ENCODE results near the gene GLT1D1. TPM values are rescaled to one million over a fixed set of nuclear protein-coding genes. Genes with fewer than 3 reads are reported as not detected.

The GLT1D1 gene
- total and polyA plus RNA-seq, 7 donors: 0.23 to 0.95 (median 0.49) TPM

- Histone ChIP-seq H3K27ac (no peak overlapping the region), H3K9me3 (no peaks in the 10 kb centered on the region), H3K4me3 (no peak overlapping the region), H3K27me3 (no peaks in the 10 kb centered on the region), H3K36me3 (no peaks in the 10 kb centered on the region), H3K4me1 (no peaks in the 10 kb centered on the region)
- no peak for DNase-seq
- intact Hi-C loops (cut with DNase I): no loop called here
- no peak for TF ChIP-seq EP300 (IDR thresholded peaks at IDR 0.05)
- TF ChIP-seq POLR2A (IDR thresholded peaks at IDR 0.05): no peak
- no peak for TF ChIP-seq CTCF (IDR thresholded peaks at IDR 0.05)
- TF ChIP-seq POLR2AphosphoS5 (IDR thresholded peaks at IDR 0.05): no peak
- 26 to 77% methylated on average over 11 of the region's 11 CpGs for WGBS, 2 donors
Measured at GRCh38 chr12:128942960-128943477, 89.7 kb downstream of the GLT1D1 start.

GRCh38 chr12:128944956-128945355, 91.7 kb downstream of the GLT1D1 start:
- 94 to 95% methylated on average over 27 of the region's 27 CpGs for WGBS, 2 donors
- DNase-seq: peak; percentile 40
- H3K27ac ChIP-seq: no peak overlapping the region
- H3K27me3 ChIP-seq: no peaks in the 10 kb centered on the region
- intact Hi-C loops (cut with DNase I): no loop called here
- no peaks in the 10 kb centered on the region for H3K36me3 ChIP-seq
- H3K4me1 ChIP-seq: no peaks in the 10 kb centered on the region
- TF ChIP-seq EP300 (IDR thresholded peaks at IDR 0.05): no peak
- TF ChIP-seq POLR2AphosphoS5 (IDR thresholded peaks at IDR 0.05): no peak
- TF ChIP-seq CTCF (IDR thresholded peaks at IDR 0.05): no peak
- no peak for TF ChIP-seq POLR2A (IDR thresholded peaks at IDR 0.05)
- H3K4me3 ChIP-seq: no peak overlapping the region
- no peaks in the 10 kb centered on the region for H3K9me3 ChIP-seq

- TF ChIP-seq POLR2A (IDR thresholded peaks at IDR 0.05) (no peak), EP300 (IDR thresholded peaks at IDR 0.05) (no peak), POLR2AphosphoS5 (IDR thresholded peaks at IDR 0.05) (no peak), CTCF (IDR thresholded peaks at IDR 0.05) (no peak)
- Histone ChIP-seq H3K27ac (no peak overlapping the region), H3K4me3 (no peak overlapping the region), H3K9me3 (no peaks in the 10 kb centered on the region), H3K36me3 (no peaks in the 10 kb centered on the region), H3K27me3 (no peaks in the 10 kb centered on the region), H3K4me1 (no peaks in the 10 kb centered on the region)
- 70 to 82% methylated on average over 10 of the region's 10 CpGs for WGBS, 2 donors
- intact Hi-C loops (cut with DNase I): no loop called here
- DNase-seq: peak; percentile 12
Measured at GRCh38 chr12:128947209-128947608, 93.9 kb downstream of the GLT1D1 start.

- Histone ChIP-seq H3K27ac (no peak overlapping the region), H3K27me3 (no peaks in the 10 kb centered on the region), H3K9me3 (no peaks in the 10 kb centered on the region), H3K4me1 (no peaks in the 10 kb centered on the region), H3K4me3 (no peak overlapping the region), H3K36me3 (no peaks in the 10 kb centered on the region)
- DNase-seq: no peak
- TF ChIP-seq CTCF (IDR thresholded peaks at IDR 0.05) (no peak), POLR2A (IDR thresholded peaks at IDR 0.05) (no peak), POLR2AphosphoS5 (IDR thresholded peaks at IDR 0.05) (no peak), EP300 (IDR thresholded peaks at IDR 0.05) (no peak)
- WGBS, 2 donors: 80 to 83% methylated on average over 5 of the region's 5 CpGs
- intact Hi-C loops (cut with DNase I): no loop called here
Measured at GRCh38 chr12:128949086-128949485, 95.8 kb downstream of the GLT1D1 start.

- no peaks in the 10 kb centered on the region for H3K4me1 ChIP-seq
- DNase-seq: no peak
- no peaks in the 10 kb centered on the region for H3K27me3 ChIP-seq
- H3K9me3 ChIP-seq: no peaks in the 10 kb centered on the region
- 79 to 84% methylated on average over 13 of the region's 13 CpGs for WGBS, 2 donors
- no peak overlapping the region for H3K27ac ChIP-seq
- no peaks in the 10 kb centered on the region for H3K36me3 ChIP-seq
- no peak for TF ChIP-seq CTCF (IDR thresholded peaks at IDR 0.05)
- TF ChIP-seq EP300 (IDR thresholded peaks at IDR 0.05): no peak
- TF ChIP-seq POLR2AphosphoS5 (IDR thresholded peaks at IDR 0.05): no peak
- no peak for TF ChIP-seq POLR2A (IDR thresholded peaks at IDR 0.05)
- intact Hi-C loops (cut with DNase I): no loop called here
- no peak overlapping the region for H3K4me3 ChIP-seq
Measured at GRCh38 chr12:128951448-128951847, 98.2 kb downstream of the GLT1D1 start.
